GM12878 (cell line): Measurements from ENCODE around the gene TARDBP. TPM values are rescaled to one million over a fixed set of nuclear protein-coding genes. Genes with fewer than 3 reads are reported as not detected.

Source experiments
- ATF2 ChIP-seq: IDR thresholded peaks from 2 replicates; pipeline ENCODE4 v1.6.1; 2012; ENCODE audit warnings: low read length, inconsistent platforms
- BACH1 ChIP-seq: fragments of 450-650 bp; IDR thresholded peaks from 2 replicates; pipeline ENCODE4 v1.6.1; 2017; ENCODE audit warnings: mild to moderate bottlenecking, borderline replicate concordance
- BRCA1 ChIP-seq: IDR thresholded peaks from 2 replicates; pipeline ENCODE4 v1.6.1; 2011; ENCODE audit warnings: low read depth, low read length, improper control_type of control experiment
- CBX5 ChIP-seq: sonication (generic); IDR thresholded peaks from 2 replicates; pipeline ENCODE4 v1.6.1; 2016; ENCODE audit warnings: low read depth, moderate library complexity, mild to moderate bottlenecking, inconsistent platforms
- CEBPB ChIP-seq, 2 experiments: fragments of 150-350 bp in 1 of 2; IDR thresholded peaks; 2 replicates each; pipeline ENCODE4 v1.6.1; 2012 to 2014; ENCODE audit warnings: low read depth in 2 of 2, low read length in 2 of 2, borderline replicate concordance in 1 of 2, inconsistent platforms in 1 of 2
- E2F8 ChIP-seq: fragments of 450-650 bp; IDR thresholded peaks from 2 replicates; pipeline ENCODE4 v1.6.1; 2018; ENCODE audit warnings: mild to moderate bottlenecking, low read depth, moderate library complexity; ENCODE audit not compliant: partially characterized antibody
- EP300 ChIP-seq, 2 experiments: fragments of 150-350 bp in 1 of 2; IDR thresholded peaks; 2 replicates each; pipeline ENCODE4 v1.6.1; 2011 to 2012; ENCODE audit warnings: low read depth in 2 of 2, low read length in 2 of 2, borderline replicate concordance in 1 of 2, improper control_type of control experiment in 1 of 2, inconsistent platforms in 1 of 2; ENCODE audit not compliant: control insufficient read depth in 1 of 2
- ETV6 ChIP-seq, 2 experiments: fragments of 450-650 bp in 1 of 2; IDR thresholded peaks in 1 of 2; conservative IDR thresholded peaks in 1 of 2; 2 replicates each; pipeline ENCODE4 v1.6.1; 2014; ENCODE audit warnings: antibody characterized with exemption in 1 of 2, borderline replicate concordance in 1 of 2, low read depth in 1 of 2, mild to moderate bottlenecking in 1 of 2, moderate library complexity in 1 of 2
- IKZF2 ChIP-seq, 2 experiments: fragments of 450-650 bp; IDR thresholded peaks; 2 replicates each; pipeline ENCODE4 v1.6.1; 2017; ENCODE audit warnings: mild to moderate bottlenecking in 2 of 2, moderate library complexity in 2 of 2
- KDM1A ChIP-seq: fragments of 200-600 bp; sonication (generic); IDR thresholded peaks from 2 replicates; pipeline ENCODE4 v1.6.1; 2016; ENCODE audit warnings: borderline replicate concordance
- MEF2B ChIP-seq: fragments of 450-650 bp; IDR thresholded peaks from 2 replicates; pipeline ENCODE4 v1.6.1; 2018; ENCODE audit warnings: mild to moderate bottlenecking, moderate library complexity; ENCODE audit not compliant: partially characterized antibody, poor library complexity, severe bottlenecking
- MTA2 ChIP-seq: fragments of 450-650 bp; IDR thresholded peaks from 2 replicates; pipeline ENCODE4 v1.6.1; 2016; ENCODE audit warnings: low read depth, mild to moderate bottlenecking, moderate library complexity
- SP1 ChIP-seq: IDR thresholded peaks from one replicate; pipeline ENCODE4 v1.6.1; 2011; ENCODE audit warnings: low read depth, low read length
- YBX1 ChIP-seq: fragments of 450-650 bp; IDR thresholded peaks from 2 replicates; pipeline ENCODE4 v1.6.1; 2016; ENCODE audit warnings: antibody characterized with exemption
- ZBTB11 ChIP-seq: fragments of 450-650 bp; formaldehyde crosslinking; IDR thresholded peaks from 2 replicates; pipeline ENCODE4 v1.5.0; 2022; ENCODE audit warnings: mild to moderate bottlenecking, missing genetic modification characterization
- ZNF592 ChIP-seq: fragments of 450-650 bp; IDR thresholded peaks from 2 replicates; pipeline ENCODE4 v1.6.1; 2017; ENCODE audit warnings: mild to moderate bottlenecking, moderate library complexity
- polyA plus RNA-seq, 11 experiments: library from polyadenylated mRNA; depleted of rRNA in 4 of 11; unstranded in 6 of 11; stranded (reverse) in 5 of 11; fragments of >200 nt; fragmentation: Nextera tagmentation in 4 of 11; fragmentation: Illumina TruSeq in 1 of 11; extraction: Ambion mirVana in 4 of 11; extraction: Trizol in 1 of 11; gene quantifications; 1 replicate in 1 of 11; 2 replicates in 10 of 11; pipeline versions ENCODE4 v1.2.1 to v1.2.3, GENCODE V29; 2011 to 2016; ENCODE audit warnings: inconsistent platforms in 2 of 11, missing spikeins in 2 of 11, low read depth in 1 of 11
- total RNA-seq, 4 experiments: library from RNA; depleted of rRNA in 3 of 4; stranded (reverse); fragments of >200 nt in 3 of 4; fragmentation: Illumina TruSeq in 1 of 4; extraction: Trizol in 1 of 4; gene quantifications; 2 replicates each; pipeline versions ENCODE4 v1.2.1 to v1.2.3, GENCODE V29; 2013 to 2021

The TARDBP gene
- total and polyA plus RNA-seq, 10 of the 15 experiments (the other 5 are each of a cell fraction or from before 2014, with no cell fraction given) = 55.6 to 318 (median 192) TPM

GRCh38 chr1:11012260-11013159 lies at the start of gene TARDBP (continued):
- TF ChIP-seq EP300 (IDR thresholded peaks at IDR 0.05; ENCODE audit: borderline replicate concordance in 1 of 2, control insufficient read depth in 1 of 2, low read depth in 2 of 2, low read length in 2 of 2) (peak in 1 of 2 experiments; percentile 11; a peak in 1 of 4 replicates), E2F8 (peak; percentile 70), BACH1 (peak; percentile 18; the same call in 1 of the 2 replicates), CBX5 (no peak), CEBPB (IDR thresholded peaks at IDR 0.05; ENCODE audit: borderline replicate concordance in 1 of 2, low read depth in 2 of 2, low read length in 2 of 2) (no peak), ZNF592 (no peak), KDM1A (no peak), BRCA1 (peak; percentile 82), MEF2B (no peak), ETV6 (conservative IDR thresholded peaks at IDR 0.05 in 1 of 2, IDR thresholded peaks at IDR 0.05 in 1 of 2; ENCODE audit: borderline replicate concordance in 1 of 2, low read depth in 1 of 2) (no peak), MTA2 (peak; percentile 23), ZBTB11 (CRISPR knock-in tag) (no peak), SP1 (peak; percentile 82), YBX1 (no peak), IKZF2 (IDR thresholded peaks at IDR 0.05) (no peak), ATF2 (no peak)
